Neural cell (in vitro differentiated cells): ENCODE data around the gene C16orf96. TPM values are rescaled to one million over a fixed set of nuclear protein-coding genes. Genes with fewer than 3 reads are reported as not detected.

ENCODE experiments used
- H2AFZ ChIP-seq: fragments of 200-600, 300-800 bp; sonication (generic), shearing (Covaris generic); 2 replicates; pipeline ENCODE4 v1.6.0; 2014; ENCODE audit warnings: low read depth, mild to moderate bottlenecking, antibody characterized with exemption, low read length, moderate library complexity
- H3F3A ChIP-seq: fragments of 200-600 bp; shearing (Covaris generic); 2 replicates; pipeline ENCODE4 v1.6.1; 2016; ENCODE audit warnings: mild to moderate bottlenecking, moderate library complexity, mixed read lengths, antibody characterized with exemption, low read length; ENCODE audit not compliant: insufficient read depth, poor library complexity, severe bottlenecking
- H3K27ac ChIP-seq: fragments of 200-600, 300-800 bp; sonication (generic), shearing (Covaris generic); 2 replicates; pipeline ENCODE4 v1.5.1; 2014; ENCODE audit warnings: mild to moderate bottlenecking, low read length, moderate library complexity
- H3K27me3 ChIP-seq: fragments of 300-800, 200-600 bp; sonication (generic), shearing (Covaris generic); 2 replicates; pipeline ENCODE4 v1.6.0; 2014; ENCODE audit warnings: mild to moderate bottlenecking, low read depth, low read length, moderate library complexity; ENCODE audit not compliant: insufficient read depth
- H3K36me3 ChIP-seq: fragments of 300-800, 200-600 bp; sonication (generic), shearing (Covaris generic); 2 replicates; pipeline ENCODE4 v1.5.1; 2014; ENCODE audit warnings: mild to moderate bottlenecking, antibody characterized with exemption, low read length, moderate library complexity; ENCODE audit not compliant: insufficient read depth
- H3K4me2 ChIP-seq: fragments of 300-800, 200-600 bp; sonication (generic), shearing (Covaris generic); 2 replicates; pipeline ENCODE4 v1.6.0; 2014; ENCODE audit warnings: mild to moderate bottlenecking, low read length
- H3K4me3 ChIP-seq: fragments of 300-800, 200-600 bp; sonication (generic), shearing (Covaris generic); 2 replicates; pipeline ENCODE4 v1.5.1; 2014; ENCODE audit warnings: mild to moderate bottlenecking, low read length, moderate library complexity
- H3K79me2 ChIP-seq: fragments of 200-600 bp; shearing (Covaris generic); replicated peaks from 2 replicates; pipeline ENCODE4 v1.6.0; 2014; ENCODE audit warnings: mild to moderate bottlenecking, low read length, moderate library complexity; ENCODE audit not compliant: insufficient read depth
- H3K9ac ChIP-seq: fragments of 300-800, 200-600 bp; sonication (generic), shearing (Covaris generic); 2 replicates; pipeline ENCODE4 v1.6.1; 2016; ENCODE audit warnings: mild to moderate bottlenecking, low read length, mixed read lengths
- H3K9me2 ChIP-seq: fragments of 200-600 bp; shearing (Covaris generic); 2 replicates; pipeline ENCODE4 v1.6.1; 2016; ENCODE audit warnings: mild to moderate bottlenecking, low read length, mixed read lengths; ENCODE audit not compliant: insufficient read depth
- H3K9me3 ChIP-seq: fragments of 200-600, 300-800 bp; sonication (generic), shearing (Covaris generic); 2 replicates; pipeline ENCODE4 v1.6.1; 2016; ENCODE audit warnings: mild to moderate bottlenecking, mixed run types, low read length, moderate library complexity, mixed read lengths
- H4K20me1 ChIP-seq: fragments of 200-600 bp; shearing (Covaris generic); 2 replicates; pipeline ENCODE4 v1.6.1; 2016; ENCODE audit warnings: mild to moderate bottlenecking, mixed run types; ENCODE audit not compliant: insufficient read depth
- CTCF ChIP-seq: fragments of 450-650 bp; IDR thresholded peaks from 2 replicates; pipeline ENCODE4 v1.5.1; 2014; ENCODE audit warnings: antibody characterized with exemption, mild to moderate bottlenecking, moderate library complexity; ENCODE audit not compliant: poor library complexity, severe bottlenecking
- EP300 ChIP-seq: fragments of 450-650 bp; conservative IDR thresholded peaks from 2 replicates; pipeline ENCODE4 v1.6.1; 2014; ENCODE audit warnings: antibody characterized with exemption, mild to moderate bottlenecking, moderate library complexity; ENCODE audit not compliant: poor library complexity, severe bottlenecking
- EZH2 ChIP-seq: fragments of 200-600, 300-800 bp; shearing (Covaris generic), sonication (generic); IDR thresholded peaks from 2 replicates; pipeline ENCODE4 v1.6.1; 2014; ENCODE audit warnings: antibody characterized with exemption, low read length, borderline replicate concordance, mild to moderate bottlenecking; ENCODE audit not compliant: insufficient read depth, poor library complexity, severe bottlenecking
- MXI1 ChIP-seq: fragments of 450-650 bp; conservative IDR thresholded peaks from 2 replicates; pipeline ENCODE4 v1.6.1; 2014; ENCODE audit warnings: antibody characterized with exemption, mild to moderate bottlenecking; ENCODE audit not compliant: poor library complexity, severe bottlenecking
- POLR2AphosphoS5 ChIP-seq: IDR thresholded peaks from 2 replicates; pipeline ENCODE4 v1.6.1; 2012
- RAD21 ChIP-seq: fragments of 450-650 bp; conservative IDR thresholded peaks from 2 replicates; pipeline ENCODE4 v1.6.1; 2014; ENCODE audit warnings: antibody characterized with exemption, mild to moderate bottlenecking, moderate library complexity
- REST ChIP-seq: IDR thresholded peaks from 2 replicates; pipeline ENCODE4 v1.6.1; 2012; ENCODE audit warnings: borderline replicate concordance
- SMC3 ChIP-seq: fragments of 450-650 bp; conservative IDR thresholded peaks from 2 replicates; pipeline ENCODE4 v1.6.1; 2014; ENCODE audit warnings: antibody characterized with exemption, mild to moderate bottlenecking, moderate library complexity; ENCODE audit not compliant: poor library complexity
- TAF1 ChIP-seq: IDR thresholded peaks from 2 replicates; pipeline ENCODE4 v1.6.1; 2012; ENCODE audit warnings: low read depth
- polyA plus RNA-seq: library from polyadenylated mRNA; depleted of rRNA; stranded (reverse); fragments of >200 nt; gene quantifications from 2 replicates; pipeline ENCODE4 v1.2.3, GENCODE V29; 2014

The C16orf96 gene
- polyA plus RNA-seq, 1 donor from 2014 or later: 0.21 TPM

GRCh38 chr16:4525069-4525468, 31.1 kb upstream of the C16orf96 start:
- TF ChIP-seq RAD21 (no peak), TAF1 (no peak), CTCF (no peak), EZH2 (no peak), POLR2AphosphoS5 (no peak), SMC3 (no peak), EP300 (no peak), REST (no peak), MXI1 (no peak)
- no peaks in the 10 kb centered on the region for H3K36me3 ChIP-seq
- no peaks in the 10 kb centered on the region for H4K20me1 ChIP-seq
- H3F3A ChIP-seq: no peaks in the 10 kb centered on the region
- no peak overlapping the region for H3K4me3 ChIP-seq
- H3K4me2 ChIP-seq: no peak overlapping the region
- H2AFZ ChIP-seq: no peak overlapping the region
- H3K9me2 ChIP-seq: no peaks in the 10 kb centered on the region
- no peaks in the 10 kb centered on the region for H3K27me3 ChIP-seq
- H3K27ac ChIP-seq: no peak overlapping the region
- no peaks in the 10 kb centered on the region for H3K79me2 ChIP-seq
- H3K9ac ChIP-seq: no peak overlapping the region
- no peaks in the 10 kb centered on the region for H3K9me3 ChIP-seq

- no peak for TF ChIP-seq CTCF
- TF ChIP-seq POLR2AphosphoS5: no peak
- no peak for TF ChIP-seq SMC3
- no peak for TF ChIP-seq RAD21
- no peak for TF ChIP-seq EP300
- TF ChIP-seq TAF1: no peak
- no peak for TF ChIP-seq MXI1
- no peak for TF ChIP-seq EZH2
- TF ChIP-seq REST: no peak
- Histone ChIP-seq H3K36me3 (no peaks in the 10 kb centered on the region), H3K27me3 (no peaks in the 10 kb centered on the region), H3F3A (no peaks in the 10 kb centered on the region), H4K20me1 (no peaks in the 10 kb centered on the region), H2AFZ (no peak overlapping the region), H3K9ac (no peak overlapping the region), H3K9me3 (no peaks in the 10 kb centered on the region), H3K79me2 (no peaks in the 10 kb centered on the region), H3K4me3 (no peak overlapping the region), H3K4me2 (no peak overlapping the region), H3K27ac (no peak overlapping the region), H3K9me2 (no peaks in the 10 kb centered on the region)
These were observed 30.4 kb upstream of the C16orf96 start for GRCh38 chr16:4525634-4526277.
